Measurements from ENCODE around the gene TRIP12. TPM values are rescaled to one million over a fixed set of nuclear protein-coding genes. Genes with fewer than 3 reads are reported as not detected.

The TRIP12 gene
- total and polyA plus RNA-seq, 8 donors, result 13.4 to 342 (median 117) TPM

GRCh38 chr2:229888031-229888430 is 33.8 kb downstream of the TRIP12 start:
- WGBS, 5 donors, result 98 to 100% (median 100%) methylated on average over 1 of the region's 1 CpG
- TF ChIP-seq POLR2A (IDR thresholded peaks at IDR 0.05) (no peak), POLR2AphosphoS5 (IDR thresholded peaks at IDR 0.05) (no peak), EP300 (IDR thresholded peaks at IDR 0.05) (no peak)
- TF ChIP-seq, protein P1, sequence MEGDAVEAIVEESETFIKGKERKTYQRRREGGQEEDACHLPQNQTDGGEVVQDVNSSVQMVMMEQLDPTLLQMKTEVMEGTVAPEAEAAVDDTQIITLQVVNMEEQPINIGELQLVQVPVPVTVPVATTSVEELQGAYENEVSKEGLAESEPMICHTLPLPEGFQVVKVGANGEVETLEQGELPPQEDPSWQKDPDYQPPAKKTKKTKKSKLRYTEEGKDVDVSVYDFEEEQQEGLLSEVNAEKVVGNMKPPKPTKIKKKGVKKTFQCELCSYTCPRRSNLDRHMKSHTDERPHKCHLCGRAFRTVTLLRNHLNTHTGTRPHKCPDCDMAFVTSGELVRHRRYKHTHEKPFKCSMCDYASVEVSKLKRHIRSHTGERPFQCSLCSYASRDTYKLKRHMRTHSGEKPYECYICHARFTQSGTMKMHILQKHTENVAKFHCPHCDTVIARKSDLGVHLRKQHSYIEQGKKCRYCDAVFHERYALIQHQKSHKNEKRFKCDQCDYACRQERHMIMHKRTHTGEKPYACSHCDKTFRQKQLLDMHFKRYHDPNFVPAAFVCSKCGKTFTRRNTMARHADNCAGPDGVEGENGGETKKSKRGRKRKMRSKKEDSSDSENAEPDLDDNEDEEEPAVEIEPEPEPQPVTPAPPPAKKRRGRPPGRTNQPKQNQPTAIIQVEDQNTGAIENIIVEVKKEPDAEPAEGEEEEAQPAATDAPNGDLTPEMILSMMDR (IDR thresholded peaks at IDR 0.05), result no peak
- H3K9me3 ChIP-seq, result no peaks in the 10 kb centered on the region
- no peak overlapping the region for H3K27ac ChIP-seq
- H3K4me1 ChIP-seq, result peaks cover 0 to 59% (median 31%) of the 10 kb centered on the region in 4 donors
- no peaks in the 10 kb centered on the region for H3K27me3 ChIP-seq
- peaks cover 0 to 9% (median 8%) of the 10 kb centered on the region in 4 donors for H3K36me3 ChIP-seq
- intact Hi-C loops (cut with DNase I; ENCODE audit: low total_unique reads), result no loop called here
- DNase-seq, result no peak
- H3K4me3 ChIP-seq, result no peak overlapping the region

GRCh38 chr2:229887441-229887840 is 34.4 kb downstream of the TRIP12 start:
- no peak for DNase-seq
- WGBS, 5 donors, result 81 to 85% (median 84%) methylated on average over 1 of the region's 1 CpG
- Histone ChIP-seq H3K36me3 (peaks cover 0 to 9% (median 8%) of the 10 kb centered on the region in 4 donors), H3K4me1 (peaks cover 0 to 63% (median 31%) of the 10 kb centered on the region in 4 donors), H3K4me3 (no peak overlapping the region), H3K27ac (no peak overlapping the region), H3K27me3 (no peaks in the 10 kb centered on the region), H3K9me3 (no peaks in the 10 kb centered on the region)
- TF ChIP-seq, protein P1 (IDR thresholded peaks at IDR 0.05), result no peak
- TF ChIP-seq POLR2A (IDR thresholded peaks at IDR 0.05), result no peak
- no peak for TF ChIP-seq POLR2AphosphoS5 (IDR thresholded peaks at IDR 0.05)
- TF ChIP-seq EP300 (IDR thresholded peaks at IDR 0.05), result no peak
- intact Hi-C loops (cut with DNase I; ENCODE audit: low total_unique reads), result no loop called here

GRCh38 chr2:229884775-229885699 is 36.8 kb downstream of the TRIP12 start:
- Histone ChIP-seq H3K4me3 (no peak overlapping the region), H3K27ac (no peak overlapping the region), H3K9me3 (no peaks in the 10 kb centered on the region), H3K4me1 (peaks cover 0 to 75% (median 31%) of the 10 kb centered on the region in 4 donors), H3K36me3 (peaks cover 0 to 9% (median 7%) of the 10 kb centered on the region in 4 donors), H3K27me3 (no peaks in the 10 kb centered on the region)
- intact Hi-C loops (cut with DNase I; ENCODE audit: low total_unique reads), result no loop called here
- TF ChIP-seq, protein P1 (IDR thresholded peaks at IDR 0.05), result no peak
- TF ChIP-seq POLR2AphosphoS5 (IDR thresholded peaks at IDR 0.05) (no peak), POLR2A (IDR thresholded peaks at IDR 0.05) (no peak), EP300 (IDR thresholded peaks at IDR 0.05) (no peak)
- WGBS, 5 donors, result 75 to 82% (median 79%) methylated on average over 5 of the region's 5 CpGs
- no peak for DNase-seq

- TF ChIP-seq, protein P1 (IDR thresholded peaks at IDR 0.05), result no peak
- TF ChIP-seq POLR2AphosphoS5 (IDR thresholded peaks at IDR 0.05) (no peak), EP300 (IDR thresholded peaks at IDR 0.05) (no peak), POLR2A (IDR thresholded peaks at IDR 0.05) (no peak)
- DNase-seq, result no peak
- Histone ChIP-seq H3K36me3 (peaks cover 17 to 33% (median 32%) of the 10 kb centered on the region in 4 donors), H3K4me1 (peaks cover 0 to 52% (median 25%) of the 10 kb centered on the region in 4 donors), H3K4me3 (no peak overlapping the region), H3K27ac (no peak overlapping the region), H3K27me3 (no peaks in the 10 kb centered on the region), H3K9me3 (no peaks in the 10 kb centered on the region)
- intact Hi-C loops (cut with DNase I; ENCODE audit: low total_unique reads), result no loop called here
- 36 to 68% (median 53%) methylated on average over 2 of the region's 2 CpGs for WGBS, 5 donors
Measured at GRCh38 chr2:229882583-229882982, 39.2 kb downstream of the TRIP12 start.
